Measurements from ENCODE around the gene TMTC2.

Gene TMTC2

GRCh38 chr12:83121897-83122622 lies 435.4 kb downstream of the TMTC2 start:
- H3K27me3 Mint-ChIP-seq: no peaks in the 10 kb centered on the region
- no peak overlapping the region for H3K4me3 Mint-ChIP-seq
- H3K4me1 Mint-ChIP-seq: no peaks in the 10 kb centered on the region
- ATAC-seq: no peak
- peak overlapping the region in 1 of 2 donors; percentile 72 for H3K27ac Mint-ChIP-seq
- no peak for DNase-seq
- peaks cover 0 to 5% of the 10 kb centered on the region in 2 donors for H3K9me3 Mint-ChIP-seq

GRCh38 chr12:83122623-83122934 lies 435.9 kb downstream of the TMTC2 start:
- no peak for ATAC-seq
- peak overlapping the region in 1 of 2 donors; percentile 72 for H3K27ac Mint-ChIP-seq
- DNase-seq: no peak
- no peak overlapping the region for H3K4me3 Mint-ChIP-seq
- no peaks in the 10 kb centered on the region for H3K4me1 Mint-ChIP-seq
- no peaks in the 10 kb centered on the region for H3K27me3 Mint-ChIP-seq
- peaks cover 0 to 5% of the 10 kb centered on the region in 2 donors for H3K9me3 Mint-ChIP-seq

GRCh38 chr12:83123039-83123438 lies 436.3 kb downstream of the TMTC2 start:
- DNase-seq (no peak), ATAC-seq (no peak)
- H3K4me1 Mint-ChIP-seq: no peaks in the 10 kb centered on the region
- H3K27me3 Mint-ChIP-seq: no peaks in the 10 kb centered on the region
- H3K9me3 Mint-ChIP-seq: peaks cover 0 to 5% of the 10 kb centered on the region in 2 donors
- peak overlapping the region in 1 of 2 donors; percentile 72 for H3K27ac Mint-ChIP-seq
- H3K4me3 Mint-ChIP-seq: no peak overlapping the region

- no peak for ATAC-seq
- Mint-ChIP-seq H3K27ac (no peak overlapping the region), H3K9me3 (no peaks in the 10 kb centered on the region), H3K4me3 (no peak overlapping the region), H3K27me3 (no peaks in the 10 kb centered on the region), H3K4me1 (no peaks in the 10 kb centered on the region)
- no peak for DNase-seq
Measured at GRCh38 chr12:83128540-83128939, 441.8 kb downstream of the TMTC2 start.

GRCh38 chr12:83130178-83130577 lies 443.5 kb downstream of the TMTC2 start:
- no peaks in the 10 kb centered on the region for H3K4me1 Mint-ChIP-seq
- no peak overlapping the region for H3K27ac Mint-ChIP-seq
- no peak overlapping the region for H3K4me3 Mint-ChIP-seq
- H3K27me3 Mint-ChIP-seq: no peaks in the 10 kb centered on the region
- no peak for DNase-seq
- no peak for ATAC-seq
- H3K9me3 Mint-ChIP-seq: no peaks in the 10 kb centered on the region

- Mint-ChIP-seq H3K9me3 (no peaks in the 10 kb centered on the region), H3K27me3 (no peaks in the 10 kb centered on the region), H3K4me1 (no peaks in the 10 kb centered on the region), H3K27ac (no peak overlapping the region), H3K4me3 (no peak overlapping the region)
- DNase-seq: no peak
- ATAC-seq: no peak
Measured at GRCh38 chr12:83132360-83132759, 445.7 kb downstream of the TMTC2 start.

- DNase-seq: no peak
- no peaks in the 10 kb centered on the region for H3K27me3 Mint-ChIP-seq
- no peak overlapping the region for H3K4me3 Mint-ChIP-seq
- H3K27ac Mint-ChIP-seq: no peak overlapping the region
- ATAC-seq: no peak
- no peaks in the 10 kb centered on the region for H3K4me1 Mint-ChIP-seq
- peaks cover 3 to 7% of the 10 kb centered on the region in 2 donors for H3K9me3 Mint-ChIP-seq
Measured at GRCh38 chr12:83136411-83136810, 449.7 kb downstream of the TMTC2 start.

- H3K27me3 Mint-ChIP-seq: no peaks in the 10 kb centered on the region
- no peak for ATAC-seq
- H3K27ac Mint-ChIP-seq: no peak overlapping the region
Measured at GRCh38 chr12:83140135-83140534, 453.4 kb downstream of the TMTC2 start.

GRCh38 chr12:83141460-83141994 lies 454.8 kb downstream of the TMTC2 start:
- Mint-ChIP-seq H3K27me3 (no peaks in the 10 kb centered on the region), H3K27ac (no peak overlapping the region), H3K4me3 (no peak overlapping the region), H3K4me1 (no peaks in the 10 kb centered on the region), H3K9me3 (peaks cover 6 to 12% of the 10 kb centered on the region in 2 donors)
- DNase-seq: no peak
- ATAC-seq: no peak

More at GRCh38 chr12:83140135-83140534, 453.4 kb downstream of the TMTC2 start:
- H3K9me3 Mint-ChIP-seq: peaks cover 6 to 12% of the 10 kb centered on the region in 2 donors
- H3K4me1 Mint-ChIP-seq: no peaks in the 10 kb centered on the region
- no peak for DNase-seq
- no peak overlapping the region for H3K4me3 Mint-ChIP-seq

- DNase-seq: no peak
- ATAC-seq: no peak
- Mint-ChIP-seq H3K9me3 (peaks cover 6 to 12% of the 10 kb centered on the region in 2 donors), H3K4me3 (no peak overlapping the region), H3K27me3 (no peaks in the 10 kb centered on the region), H3K27ac (no peak overlapping the region), H3K4me1 (no peaks in the 10 kb centered on the region)
Measured at GRCh38 chr12:83142914-83143313, 456.2 kb downstream of the TMTC2 start.

GRCh38 chr12:83143950-83144349 lies 457.2 kb downstream of the TMTC2 start:
- Mint-ChIP-seq H3K27me3 (no peaks in the 10 kb centered on the region), H3K4me1 (no peaks in the 10 kb centered on the region), H3K9me3 (peaks cover 6 to 12% of the 10 kb centered on the region in 2 donors), H3K4me3 (no peak overlapping the region), H3K27ac (no peak overlapping the region)
- no peak for ATAC-seq
- no peak for DNase-seq

- no peak overlapping the region for H3K27ac Mint-ChIP-seq
- H3K4me1 Mint-ChIP-seq: no peaks in the 10 kb centered on the region
- peaks cover 6 to 12% of the 10 kb centered on the region in 2 donors for H3K9me3 Mint-ChIP-seq
Measured at GRCh38 chr12:83145325-83145840, 458.7 kb downstream of the TMTC2 start.

GRCh38 chr12:83147341-83147740 lies 460.6 kb downstream of the TMTC2 start:
- Mint-ChIP-seq H3K9me3 (no peaks in the 10 kb centered on the region), H3K4me1 (no peaks in the 10 kb centered on the region), H3K27ac (no peak overlapping the region), H3K4me3 (no peak overlapping the region), H3K27me3 (peaks cover 5% of the 10 kb centered on the region)
- no peak for ATAC-seq
- no peak for DNase-seq

More at GRCh38 chr12:83145325-83145840, 458.7 kb downstream of the TMTC2 start:
- DNase-seq: no peak
- ATAC-seq: no peak
- Mint-ChIP-seq H3K4me3 (no peak overlapping the region), H3K27me3 (no peaks in the 10 kb centered on the region)

- Mint-ChIP-seq H3K27me3 (peaks cover 5% of the 10 kb centered on the region), H3K4me1 (no peaks in the 10 kb centered on the region), H3K27ac (no peak overlapping the region), H3K4me3 (no peak overlapping the region), H3K9me3 (no peaks in the 10 kb centered on the region)
- ATAC-seq: no peak
- no peak for DNase-seq
Measured at GRCh38 chr12:83149987-83150386, 463.3 kb downstream of the TMTC2 start.

- Mint-ChIP-seq H3K4me3 (no peak overlapping the region), H3K27me3 (peaks cover 5% of the 10 kb centered on the region), H3K9me3 (no peaks in the 10 kb centered on the region), H3K4me1 (no peaks in the 10 kb centered on the region), H3K27ac (no peak overlapping the region)
- no peak for DNase-seq
- no peak for ATAC-seq
Measured at GRCh38 chr12:83150465-83151189, 463.9 kb downstream of the TMTC2 start.

GRCh38 chr12:83153177-83153576 lies 466.5 kb downstream of the TMTC2 start:
- Mint-ChIP-seq H3K27ac (no peak overlapping the region), H3K9me3 (no peaks in the 10 kb centered on the region), H3K4me1 (peaks cover 5% of the 10 kb centered on the region), H3K4me3 (no peak overlapping the region), H3K27me3 (peaks cover 5% of the 10 kb centered on the region)
- DNase-seq (no peak), ATAC-seq (no peak)
